ENCODE measurements around the gene CNTFR.
A peak's percentile ranks its signal among the peaks of the same experiment; 100 is the strongest.

The CNTFR gene

DNA sequence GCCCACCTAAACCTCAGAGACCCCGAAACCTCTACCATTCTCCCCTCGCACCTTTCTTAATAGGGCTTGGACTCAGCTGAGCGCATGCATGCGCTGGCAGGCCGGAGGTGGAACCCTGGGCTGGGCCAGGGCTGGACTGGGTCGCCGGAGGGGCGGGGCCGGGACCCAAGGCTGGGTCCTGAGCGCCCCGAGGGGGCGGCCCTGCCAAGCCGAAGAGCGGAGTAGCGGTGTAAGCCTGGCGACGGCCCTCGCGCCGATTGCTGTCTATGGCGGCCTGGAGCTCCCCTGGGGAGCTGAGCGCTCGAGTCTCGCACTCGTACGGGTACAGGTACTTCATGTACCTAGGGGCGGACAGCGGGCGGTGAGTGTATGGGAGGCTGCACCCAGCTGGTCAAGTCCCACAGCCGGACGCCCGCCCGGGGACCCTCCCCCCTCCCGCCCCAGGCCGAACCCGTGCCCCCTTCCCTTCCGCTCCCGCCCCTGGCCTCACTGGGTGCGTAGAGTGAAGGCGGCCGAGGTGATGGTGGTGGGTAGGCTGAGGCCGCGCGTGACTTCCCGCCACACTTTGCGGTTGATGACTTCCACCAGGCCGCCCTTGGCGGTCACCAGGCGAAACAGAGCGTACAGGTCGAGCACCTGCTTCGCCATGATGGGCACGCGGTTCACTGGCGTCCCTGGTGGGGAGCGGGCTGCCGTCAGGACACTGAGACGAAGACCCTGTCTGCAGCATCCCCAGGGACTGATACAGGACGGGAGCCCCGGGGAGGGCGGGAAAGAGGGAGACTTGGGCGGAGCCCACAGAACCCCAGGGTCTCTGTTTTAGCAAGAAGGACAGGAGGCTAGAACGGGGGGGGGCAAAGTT is 34.1 kb upstream of the CNTFR start:
- DNase-seq (ENCODE audit: low read depth, low spot score), result no peak
- no peak overlapping the region for H3K4me3 ChIP-seq (ENCODE audit: low read length)

DNA sequence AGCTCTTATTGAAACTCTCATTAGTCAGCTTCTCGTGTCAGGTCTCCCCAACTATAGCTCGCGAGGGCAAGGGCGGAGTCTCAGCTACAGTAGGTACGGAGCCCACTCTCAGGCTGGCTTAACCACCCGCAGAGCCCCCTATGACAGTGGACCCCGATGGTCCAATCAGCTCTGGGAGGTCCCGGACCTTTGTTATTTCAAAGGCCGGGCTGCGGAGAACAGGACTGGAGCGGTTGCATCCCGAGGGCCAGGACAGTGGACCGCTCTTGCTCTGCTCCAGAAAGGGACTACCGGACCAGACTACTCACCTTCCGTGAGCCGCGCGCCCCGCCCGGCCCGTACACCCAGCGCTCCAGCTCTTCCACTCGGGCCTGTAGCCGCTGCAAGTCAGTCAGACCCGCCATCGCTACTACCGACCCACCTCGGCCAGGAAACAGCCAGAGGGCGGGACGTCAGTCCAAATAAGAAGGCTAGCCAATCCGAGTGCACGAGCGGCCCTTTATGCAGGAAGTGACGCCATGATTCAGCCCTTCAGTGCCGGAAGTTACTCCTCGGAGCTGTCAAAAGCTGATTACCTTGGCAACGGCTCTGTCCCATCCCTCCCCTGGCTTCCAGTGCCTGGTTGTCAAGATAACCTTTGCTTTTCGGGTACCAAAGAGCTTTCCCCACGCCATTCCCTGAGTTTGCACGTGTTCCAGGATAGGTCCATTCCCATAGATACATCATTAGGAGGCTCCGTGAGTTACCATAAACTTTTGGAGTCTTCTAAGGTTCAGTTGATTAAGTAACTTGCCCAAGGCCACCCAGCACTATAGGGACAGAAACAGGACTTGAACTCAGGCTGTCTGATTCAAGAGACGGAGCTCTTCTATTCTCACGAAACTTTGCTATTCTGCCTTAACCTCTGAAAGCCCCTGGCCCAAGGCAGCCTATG is 30.8 kb upstream of the CNTFR start, which contains the start of gene DCTN3:
Gene DCTN3, minus strand, starts transcription at position 435 of the 934 bp plus-strand sequence. Its CDS starts 31 bp downstream, at position 404.
- peak; percentile 95 for DNase-seq (ENCODE audit: low read depth, low spot score)
- H3K4me3 ChIP-seq (ENCODE audit: low read length), result peak within 1 kb of the TSS; percentile 92

DNA sequence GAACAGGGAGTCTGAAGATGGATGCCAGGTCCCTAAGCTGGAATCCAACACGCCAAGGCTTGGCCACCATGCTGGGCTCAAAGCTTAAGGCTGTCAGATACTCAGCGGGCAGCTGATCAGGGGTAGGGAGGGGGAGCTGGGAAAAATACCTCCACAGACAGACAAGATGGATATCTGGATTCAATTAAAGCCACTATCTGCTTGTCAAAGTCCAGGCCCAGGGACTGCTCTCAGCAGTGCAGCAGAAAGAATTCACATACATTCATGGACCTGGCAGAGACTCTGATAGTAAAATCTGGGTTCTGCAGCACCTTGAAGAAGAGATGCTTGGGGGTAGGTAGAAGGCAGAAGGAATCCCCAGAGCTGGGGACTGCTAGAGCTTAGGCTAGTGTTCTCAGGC is 25.6 kb upstream of the CNTFR start:
- DNase-seq (ENCODE audit: low read depth, low spot score), result no peak
- no peak overlapping the region for H3K4me3 ChIP-seq (ENCODE audit: low read length)

DNA sequence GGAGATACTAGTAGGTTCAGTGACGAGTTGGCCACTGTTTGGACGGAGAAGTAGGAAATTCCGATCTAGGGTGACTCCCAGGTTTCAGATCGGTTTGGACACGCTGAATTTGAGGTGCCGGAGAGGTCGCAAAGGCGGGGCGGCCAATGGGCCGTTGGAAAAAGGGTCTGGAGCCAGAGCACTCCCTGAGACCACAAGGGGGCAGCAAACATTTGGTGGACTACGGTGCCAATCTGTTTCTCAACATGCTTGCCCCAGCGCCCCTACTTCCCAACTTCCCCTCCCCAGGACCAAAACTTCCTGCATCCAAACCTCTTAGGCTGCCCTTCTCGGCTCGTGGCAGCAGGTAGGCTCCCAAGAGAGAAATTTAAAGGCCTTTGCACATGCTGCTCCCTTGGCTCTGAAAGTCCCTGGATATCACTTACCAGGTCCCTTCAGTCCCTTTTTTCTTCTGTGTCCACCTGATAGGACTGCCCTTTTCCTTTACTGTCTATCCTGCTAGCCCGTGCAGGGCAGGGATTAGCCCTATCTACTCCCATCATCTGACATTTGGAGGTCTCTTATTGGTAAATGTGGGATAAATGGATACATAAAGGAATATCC is 23.4 kb upstream of the CNTFR start:
- DNase-seq (ENCODE audit: low read depth, low spot score), result peak; percentile 54
- H3K4me3 ChIP-seq (ENCODE audit: low read length), result peak overlapping the region; percentile 94

GRCh38 chr9:34611811-34612787 is 22.6 kb upstream of the CNTFR start, which contains the start of gene RPP25L:
RPP25L (minus strand) TSS chr9:34612097; CDS start chr9:34611296, 801 bp downstream.
- H3K4me3 ChIP-seq (ENCODE audit: low read length), result peak within 1 kb of the TSS; percentile 94
- DNase-seq (ENCODE audit: low read depth, low spot score), result peak; percentile 55

- H3K4me3 ChIP-seq (ENCODE audit: low read length), result peak overlapping the region; percentile 94
- DNase-seq (ENCODE audit: low read depth, low spot score), result no peak
These were observed 21.8 kb upstream of the CNTFR start for GRCh38 chr9:34611251-34611810.

DNA sequence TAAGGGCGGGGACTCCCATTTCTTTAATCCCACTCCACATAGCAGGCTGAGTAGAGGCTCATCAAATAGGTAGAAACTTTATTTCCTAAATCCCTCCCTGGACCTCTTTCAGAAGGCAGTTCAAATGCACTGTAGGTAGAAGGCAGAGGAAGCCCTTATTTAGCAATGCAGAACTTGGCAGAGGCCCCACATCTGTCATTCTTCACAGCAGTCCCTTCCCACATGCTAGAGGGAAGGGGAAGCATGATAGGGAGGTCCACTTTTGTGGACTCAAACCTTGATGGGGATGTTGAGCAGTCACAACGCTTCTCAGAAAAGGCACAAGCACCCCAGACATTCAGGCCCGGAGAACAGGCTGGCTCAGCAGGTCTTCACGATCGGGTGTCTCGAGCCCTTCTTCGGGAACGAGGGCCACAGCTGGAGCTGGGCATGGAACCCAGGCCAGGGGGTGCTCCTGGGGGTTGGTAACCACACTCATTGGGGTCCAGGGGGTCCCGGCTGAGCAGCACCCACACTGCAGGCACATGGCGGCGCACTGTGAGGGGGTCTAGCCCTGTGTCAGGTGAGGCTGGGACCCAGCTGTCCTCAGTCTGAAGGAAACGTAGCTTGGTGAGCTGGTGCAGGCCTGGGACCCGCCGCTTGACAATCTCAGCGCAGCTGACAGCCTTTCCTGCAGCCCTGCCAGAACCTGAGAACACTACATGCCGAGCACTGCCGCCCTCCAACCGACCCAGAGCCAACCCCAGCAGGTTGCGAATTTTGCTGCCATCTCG is 21.1 kb upstream of the CNTFR start:
- H3K4me3 ChIP-seq (ENCODE audit: low read length), result peak overlapping the region; percentile 94
- DNase-seq (ENCODE audit: low read depth, low spot score), result no peak

DNA sequence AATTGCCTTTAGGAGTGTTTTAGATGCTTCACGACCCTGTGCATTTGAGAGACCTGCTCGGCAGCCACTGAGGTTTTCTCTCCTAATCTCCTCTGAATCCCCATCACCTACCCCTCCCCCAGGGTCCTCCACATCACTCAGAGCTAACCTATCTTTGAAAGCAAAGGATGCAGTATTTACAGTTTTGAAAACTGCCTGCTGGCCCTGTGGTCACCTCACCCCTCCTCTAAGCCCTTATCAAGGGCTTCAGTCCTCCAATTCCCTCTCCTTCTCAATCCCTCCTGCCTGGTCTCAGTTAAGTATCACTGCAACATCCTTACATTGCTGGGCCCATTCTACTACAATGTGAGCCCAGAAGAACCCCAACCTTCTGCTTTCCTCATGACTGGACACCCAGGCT is 17.8 kb upstream of the CNTFR start:
- no peak for DNase-seq (ENCODE audit: low read depth, low spot score)

GRCh38 chr9:34606905-34607304 is 17.4 kb upstream of the CNTFR start:
- no peak overlapping the region for H3K4me3 ChIP-seq (ENCODE audit: low read length)
- DNase-seq (ENCODE audit: low read depth, low spot score), result no peak

More for the DNA sequence above, 17.8 kb upstream of the CNTFR start:
- H3K4me3 ChIP-seq (ENCODE audit: low read length), result no peak overlapping the region

GRCh38 chr9:34606190-34606589 is 16.7 kb upstream of the CNTFR start:
- H3K4me3 ChIP-seq (ENCODE audit: low read length), result no peak overlapping the region
- DNase-seq (ENCODE audit: low read depth, low spot score), result no peak

GRCh38 chr9:34603610-34604231 is 14.2 kb upstream of the CNTFR start:
- peak; percentile 62 for DNase-seq (ENCODE audit: low read depth, low spot score)
- H3K4me3 ChIP-seq (ENCODE audit: low read length), result no peak overlapping the region

- no peak for DNase-seq (ENCODE audit: low read depth, low spot score)
- no peak overlapping the region for H3K4me3 ChIP-seq (ENCODE audit: low read length)
These were observed 12.5 kb upstream of the CNTFR start for GRCh38 chr9:34601937-34602573.

DNA sequence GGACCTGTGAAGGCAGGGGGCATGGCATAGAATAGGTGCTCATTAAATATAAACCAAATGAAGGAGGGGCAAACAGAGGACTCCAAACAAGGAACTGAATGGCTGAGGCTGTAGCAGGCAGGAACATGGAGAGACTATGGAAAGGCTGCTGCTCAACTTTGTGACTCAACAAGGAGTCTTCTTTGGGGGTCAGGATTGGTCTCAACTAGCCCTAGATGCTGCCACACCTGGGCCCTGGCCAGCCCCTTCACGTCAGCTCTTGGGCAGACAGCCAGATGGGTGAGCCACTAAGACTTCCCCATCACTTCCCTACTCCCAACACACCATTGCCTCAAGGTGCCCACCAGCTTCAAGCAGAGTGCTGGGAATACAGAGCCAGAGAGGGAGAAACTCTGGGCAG is 11.4 kb upstream of the CNTFR start:
- no peak overlapping the region for H3K4me3 ChIP-seq (ENCODE audit: low read length)
- DNase-seq (ENCODE audit: low read depth, low spot score), result no peak

DNA sequence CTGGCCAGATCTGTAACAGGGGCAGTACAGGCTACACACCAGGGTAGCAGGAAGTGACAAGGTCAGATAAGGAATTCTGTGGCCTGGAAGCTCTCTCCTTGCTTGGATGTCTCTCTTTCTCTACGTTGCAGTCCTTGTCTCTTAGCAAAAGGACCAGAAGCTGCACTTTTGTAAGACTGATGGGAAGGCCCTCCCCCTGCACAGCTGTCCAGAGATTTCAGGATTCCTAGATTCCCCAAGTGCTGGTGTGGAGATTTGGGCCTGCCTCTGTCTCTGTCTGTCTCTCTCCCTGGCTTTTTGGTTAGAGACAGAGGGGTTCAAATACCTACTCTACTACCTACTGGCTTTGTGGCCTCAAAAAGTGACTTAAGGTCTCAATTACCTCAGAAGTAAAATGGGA is 10.0 kb upstream of the CNTFR start:
- no peak overlapping the region for H3K4me3 ChIP-seq (ENCODE audit: low read length)
- no peak for DNase-seq (ENCODE audit: low read depth, low spot score)

GRCh38 chr9:34594177-34594576 is 4.7 kb upstream of the CNTFR start:
- DNase-seq (ENCODE audit: low read depth, low spot score), result no peak
- no peak overlapping the region for H3K4me3 ChIP-seq (ENCODE audit: low read length)

GRCh38 chr9:34592895-34593601 is 3.5 kb upstream of the CNTFR start:
- DNase-seq (ENCODE audit: low read depth, low spot score), result no peak
- no peak overlapping the region for H3K4me3 ChIP-seq (ENCODE audit: low read length)

All from Jurkat, Clone E6-1 (cell line).